Chondrocyte (in vitro differentiated cells): Measurements from ENCODE around the gene LSM3. TPM values are rescaled to one million over a fixed set of nuclear protein-coding genes. Genes with fewer than 3 reads are reported as not detected.

Experiments
- DNase-seq: peaks from one replicate; pipeline ENCODE4 v3.0.0; 2021; ENCODE audit warnings: mixed read lengths, low spot score
- H3K27ac Mint-ChIP-seq: one replicate; pipeline ENCODE4 v1.8.0; 2021; ENCODE audit warnings: mild to moderate bottlenecking, moderate library complexity, mixed read lengths; ENCODE audit not compliant: unreplicated experiment
- H3K27me3 Mint-ChIP-seq: 2 replicates; pipeline ENCODE4 v1.8.0; 2021; ENCODE audit warnings: low read depth, mixed read lengths
- H3K36me3 Mint-ChIP-seq: 2 replicates; pipeline ENCODE4 v1.8.0; 2021; ENCODE audit warnings: low read depth, mixed read lengths
- H3K4me1 Mint-ChIP-seq: 2 replicates; pipeline ENCODE4 v1.8.0; 2021; ENCODE audit warnings: low read depth, mild to moderate bottlenecking, mixed read lengths
- H3K4me3 Mint-ChIP-seq: one replicate; pipeline ENCODE4 v1.8.0; 2021; ENCODE audit warnings: mild to moderate bottlenecking, moderate library complexity, mixed read lengths; ENCODE audit not compliant: unreplicated experiment
- H3K9me3 Mint-ChIP-seq: 2 replicates; pipeline ENCODE4 v1.8.0; 2021; ENCODE audit warnings: low read depth, mixed read lengths
- CTCF ChIP-seq: fragments of 200-600 bp; sonication (generic); IDR thresholded peaks from 2 replicates; pipeline ENCODE4 v1.5.0; 2021; ENCODE audit warnings: antibody characterized with exemption, mild to moderate bottlenecking, moderate library complexity
- total RNA-seq: library from RNA; stranded (reverse); gene quantifications from 3 replicates; pipeline ENCODE4 v1.2.1, GENCODE V29; 2021

Gene LSM3
- total RNA-seq, 1 donor from 2014 or later: 8.1 TPM

- peaks cover 44% of the 10 kb centered on the region for H3K36me3 Mint-ChIP-seq
- no peak overlapping the region for H3K27ac Mint-ChIP-seq
- no peak for TF ChIP-seq CTCF
- no peaks in the 10 kb centered on the region for H3K9me3 Mint-ChIP-seq
- H3K27me3 Mint-ChIP-seq: no peaks in the 10 kb centered on the region
- peaks cover 19% of the 10 kb centered on the region for H3K4me1 Mint-ChIP-seq
- DNase-seq: no peak
- no peak overlapping the region for H3K4me3 Mint-ChIP-seq
Observed at GRCh38 chr3:14135581-14135980, 43.0 kb upstream of the LSM3 start.

- no peak overlapping the region for H3K4me3 Mint-ChIP-seq
- H3K4me1 Mint-ChIP-seq: peaks cover 29% of the 10 kb centered on the region
- H3K9me3 Mint-ChIP-seq: no peaks in the 10 kb centered on the region
- TF ChIP-seq CTCF: no peak
- DNase-seq: no peak
- H3K27me3 Mint-ChIP-seq: no peaks in the 10 kb centered on the region
- peaks cover 39% of the 10 kb centered on the region for H3K36me3 Mint-ChIP-seq
- no peak overlapping the region for H3K27ac Mint-ChIP-seq
Observed at GRCh38 chr3:14137004-14137403, 41.6 kb upstream of the LSM3 start.

- TF ChIP-seq CTCF: no peak
- peak; percentile 69 for DNase-seq
- H3K27ac Mint-ChIP-seq: no peak overlapping the region
- no peaks in the 10 kb centered on the region for H3K27me3 Mint-ChIP-seq
- H3K4me3 Mint-ChIP-seq: no peak overlapping the region
- peaks cover 33% of the 10 kb centered on the region for H3K4me1 Mint-ChIP-seq
- peaks cover 38% of the 10 kb centered on the region for H3K36me3 Mint-ChIP-seq
- H3K9me3 Mint-ChIP-seq: no peaks in the 10 kb centered on the region
Observed at GRCh38 chr3:14137445-14137844, 41.2 kb upstream of the LSM3 start.

- H3K36me3 Mint-ChIP-seq: peaks cover 30% of the 10 kb centered on the region
- no peak for TF ChIP-seq CTCF
- peak overlapping the region; percentile 45 for H3K27ac Mint-ChIP-seq
- no peaks in the 10 kb centered on the region for H3K27me3 Mint-ChIP-seq
- peaks cover 42% of the 10 kb centered on the region for H3K4me1 Mint-ChIP-seq
- no peak overlapping the region for H3K4me3 Mint-ChIP-seq
- H3K9me3 Mint-ChIP-seq: no peaks in the 10 kb centered on the region
- DNase-seq: peak; percentile 87
Observed at GRCh38 chr3:14138109-14138877, 40.3 kb upstream of the LSM3 start.

GRCh38 chr3:14138878-14139655 is 39.5 kb upstream of the LSM3 start:
- H3K4me3 Mint-ChIP-seq: no peak overlapping the region

More at GRCh38 chr3:14138878-14139655, 39.5 kb upstream of the LSM3 start:
- TF ChIP-seq CTCF: no peak
- Mint-ChIP-seq H3K4me1 (peaks cover 49% of the 10 kb centered on the region), H3K36me3 (peaks cover 25% of the 10 kb centered on the region), H3K27me3 (no peaks in the 10 kb centered on the region), H3K9me3 (no peaks in the 10 kb centered on the region), H3K27ac (peak overlapping the region; percentile 59)
- peak; percentile 81 for DNase-seq
